ENCODE results near the gene CLC. TPM values are rescaled to one million over a fixed set of nuclear protein-coding genes. Genes with fewer than 3 reads are reported as not detected.
A peak's percentile ranks its signal among the peaks of the same experiment; 100 is the strongest.
"Not testable (repeated sequence)": the region's sequence is repeated elsewhere in the genome, so short reads cannot be mapped to it uniquely, and the experiment has no call there.

Gene CLC
- total RNA-seq, 1 donor from 2014 or later: not detected

DNA sequence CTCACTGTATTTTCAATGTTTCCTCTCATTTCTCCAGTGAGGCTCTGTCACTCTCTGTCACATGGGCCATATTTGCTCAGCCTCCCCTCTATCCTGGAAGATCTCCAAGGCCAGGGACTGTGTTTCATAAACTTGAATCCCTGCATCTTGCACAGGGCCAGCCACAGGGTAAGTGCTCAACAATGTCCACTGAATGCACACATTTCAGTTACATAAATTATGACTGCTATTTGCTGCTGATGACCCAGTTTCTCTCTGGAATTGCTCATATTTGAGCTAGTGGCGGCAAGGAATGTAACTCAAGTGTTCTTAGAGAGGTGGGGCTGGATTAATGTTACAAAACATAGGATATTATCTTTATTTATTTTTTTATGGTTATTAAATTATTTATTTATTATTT lies 6.1 kb downstream of the CLC start:
- Mint-ChIP-seq H3K27me3 (ENCODE audit: low read depth) (peaks cover 55% of the 10 kb centered on the region), H3K27ac (ENCODE audit: unreplicated experiment) (no peak overlapping the region), H3K36me3 (ENCODE audit: low read depth) (no peaks in the 10 kb centered on the region), H3K4me3 (no peak overlapping the region), H3K9me3 (peaks cover 5% of the 10 kb centered on the region), H3K4me1 (no peaks in the 10 kb centered on the region)
- no peak for TF ChIP-seq CTCF (conservative IDR thresholded peaks at IDR 0.05)
- DNase-seq (ENCODE audit: low read depth, low spot score): no peak

DNA sequence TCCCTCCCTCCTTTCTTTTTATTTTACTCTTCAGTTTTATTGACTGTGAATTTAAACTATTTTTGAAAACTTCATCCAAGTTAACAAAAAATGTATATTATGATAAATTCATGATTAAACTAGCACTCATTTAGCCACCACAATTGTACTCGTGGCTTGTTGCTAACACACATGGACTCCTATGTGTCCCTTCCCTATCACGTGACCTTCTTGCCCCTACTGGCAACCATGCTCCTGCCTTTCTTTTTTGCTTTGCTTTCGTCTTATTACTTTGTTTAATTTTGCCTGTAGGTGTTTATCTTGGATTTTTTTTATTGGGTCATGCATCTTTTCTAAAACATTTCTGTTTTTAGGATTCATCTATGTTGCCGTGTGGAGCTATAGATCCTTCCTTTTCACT lies 8.2 kb downstream of the CLC start:
- H3K4me1 Mint-ChIP-seq: no peaks in the 10 kb centered on the region
- H3K36me3 Mint-ChIP-seq (ENCODE audit: low read depth): no peaks in the 10 kb centered on the region
- no peak for DNase-seq (ENCODE audit: low read depth, low spot score)
- no peak for TF ChIP-seq CTCF (conservative IDR thresholded peaks at IDR 0.05)
- H3K9me3 Mint-ChIP-seq: peaks cover 5% of the 10 kb centered on the region
- H3K27ac Mint-ChIP-seq (ENCODE audit: unreplicated experiment): no peak overlapping the region
- H3K27me3 Mint-ChIP-seq (ENCODE audit: low read depth): peaks cover 61% of the 10 kb centered on the region
- H3K4me3 Mint-ChIP-seq: no peak overlapping the region

DNA sequence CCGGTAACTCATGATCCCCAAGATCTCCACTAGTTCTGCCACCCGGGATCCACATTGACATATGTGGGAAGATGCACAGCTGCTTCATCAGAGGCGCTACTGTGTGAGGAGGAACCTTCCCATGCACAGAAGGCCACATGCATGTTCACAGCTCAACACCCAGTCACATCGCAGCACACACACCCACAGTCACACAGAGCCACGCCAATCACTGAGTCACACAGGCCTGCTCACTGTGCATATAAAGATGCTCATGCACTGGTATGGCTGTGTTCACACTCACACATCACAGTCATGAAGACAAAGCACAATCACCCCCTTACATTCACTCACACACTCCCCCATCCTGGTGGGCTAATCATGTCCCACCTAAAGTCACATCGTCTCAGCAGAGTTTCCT lies 9.8 kb downstream of the CLC start:
- Mint-ChIP-seq H3K9me3 (peaks cover under 1% of the 10 kb centered on the region), H3K27me3 (ENCODE audit: low read depth) (peaks cover 71% of the 10 kb centered on the region), H3K27ac (ENCODE audit: unreplicated experiment) (peak overlapping the region; percentile 19), H3K4me3 (no peak overlapping the region), H3K4me1 (no peaks in the 10 kb centered on the region), H3K36me3 (ENCODE audit: low read depth) (no peaks in the 10 kb centered on the region)
- DNase-seq (ENCODE audit: low read depth, low spot score): no peak
- no peak for TF ChIP-seq CTCF (conservative IDR thresholded peaks at IDR 0.05)

- Mint-ChIP-seq H3K4me3 (no peak overlapping the region), H3K4me1 (no peaks in the 10 kb centered on the region), H3K36me3 (ENCODE audit: low read depth) (no peaks in the 10 kb centered on the region), H3K9me3 (no peaks in the 10 kb centered on the region), H3K27me3 (ENCODE audit: low read depth) (peaks cover 79% of the 10 kb centered on the region), H3K27ac (ENCODE audit: unreplicated experiment) (no peak overlapping the region)
- no peak for DNase-seq (ENCODE audit: low read depth, low spot score)
- TF ChIP-seq CTCF (conservative IDR thresholded peaks at IDR 0.05): no peak
Measured at GRCh38 chr19:39727070-39727800, 10.6 kb downstream of the CLC start.

DNA sequence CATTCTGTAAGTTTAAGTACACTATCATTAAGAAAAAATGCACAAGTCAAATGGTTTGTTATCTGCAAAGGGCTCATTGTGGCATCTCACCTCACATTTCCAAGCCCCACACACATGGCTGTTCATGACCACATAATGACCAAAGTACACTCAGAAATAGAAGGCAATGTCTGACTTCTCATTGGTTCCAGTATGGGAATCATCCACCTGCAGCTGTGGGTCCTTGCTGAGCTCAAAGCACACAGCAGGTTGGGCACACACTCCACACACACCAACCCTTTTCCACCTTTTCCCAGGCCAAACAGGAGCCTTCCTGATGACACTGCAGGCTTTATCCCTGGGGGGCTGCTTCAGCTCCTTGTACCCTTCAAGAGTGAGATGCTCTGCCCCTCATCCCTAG lies 11.8 kb downstream of the CLC start:
- no peak overlapping the region for H3K4me3 Mint-ChIP-seq
- H3K9me3 Mint-ChIP-seq: no peaks in the 10 kb centered on the region
- TF ChIP-seq CTCF (conservative IDR thresholded peaks at IDR 0.05): no peak
- no peak overlapping the region for H3K27ac Mint-ChIP-seq (ENCODE audit: unreplicated experiment)
- no peaks in the 10 kb centered on the region for H3K4me1 Mint-ChIP-seq
- H3K27me3 Mint-ChIP-seq (ENCODE audit: low read depth): peaks cover 77% of the 10 kb centered on the region
- no peaks in the 10 kb centered on the region for H3K36me3 Mint-ChIP-seq (ENCODE audit: low read depth)
- no peak for DNase-seq (ENCODE audit: low read depth, low spot score)

GRCh38 chr19:39720144-39720543 lies 17.7 kb downstream of the CLC start:
- not testable (repeated sequence) for DNase-seq (ENCODE audit: low read depth, low spot score); H3K36me3 Mint-ChIP-seq (ENCODE audit: low read depth); H3K4me1 Mint-ChIP-seq; H3K9me3 Mint-ChIP-seq; H3K27ac Mint-ChIP-seq (ENCODE audit: unreplicated experiment); H3K4me3 Mint-ChIP-seq
- H3K27me3 Mint-ChIP-seq (ENCODE audit: low read depth): peaks cover 66% of the 10 kb centered on the region

All from neural crest cell (in vitro differentiated cells).